Subcutaneous adipose tissue (tissue), 4 donors: ENCODE measurements around the gene TFF2. TPM values are rescaled to one million over a fixed set of nuclear protein-coding genes. Genes with fewer than 3 reads are reported as not detected.

Experiments
- total RNA-seq, 4 donors: library from RNA; depleted of rRNA; stranded (reverse); fragments of >200 nt; gene quantifications; one replicate each; pipeline ENCODE4 v1.1.0, GENCODE V29; 2016
- TF ChIP-seq, protein P1 (sequence below): fragments of 450-650 bp; IDR thresholded peaks from one replicate; pipeline ENCODE4 v1.5.1; 2016; ENCODE audit warnings: low read depth, mild to moderate bottlenecking, control low read depth, antibody characterized with exemption, moderate library complexity

The TFF2 gene
- total RNA-seq, 4 donors from 2014 or later = not detected

DNA sequence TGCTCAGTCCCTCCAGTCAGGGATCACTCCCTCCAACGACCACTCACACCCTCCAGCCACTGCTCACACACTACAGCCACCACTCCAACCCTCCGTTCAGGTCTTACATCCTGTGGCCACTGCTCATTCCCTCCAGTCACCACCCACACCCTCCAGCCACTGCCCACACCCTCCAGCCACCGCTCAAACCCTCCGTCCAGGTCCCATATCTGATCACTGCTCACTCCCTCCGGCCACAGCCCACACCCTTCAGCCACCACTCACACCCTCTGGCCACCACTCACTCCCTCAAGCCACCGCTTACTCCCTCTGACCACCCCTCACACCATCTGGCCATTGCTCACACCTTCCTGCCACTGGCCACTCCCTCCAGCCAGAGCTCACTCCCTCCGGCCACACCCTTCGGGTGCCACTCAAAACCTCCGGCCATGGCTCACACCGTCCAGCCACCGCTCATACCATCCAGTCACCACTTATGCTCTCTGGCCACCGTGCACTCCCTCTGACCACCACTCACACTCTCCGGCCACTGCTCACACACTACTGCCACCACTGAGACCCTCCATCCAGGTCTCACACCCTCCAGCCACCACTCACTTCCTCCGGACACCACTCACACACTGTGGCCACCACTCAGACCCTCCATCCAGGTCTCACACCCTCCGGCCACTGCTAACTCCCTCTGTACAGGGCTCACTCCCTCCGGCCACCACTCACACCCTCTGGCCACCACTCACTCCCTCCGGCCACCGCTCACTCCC, 20.3 kb upstream of the TFF2 start:
- TF ChIP-seq, protein P1, sequence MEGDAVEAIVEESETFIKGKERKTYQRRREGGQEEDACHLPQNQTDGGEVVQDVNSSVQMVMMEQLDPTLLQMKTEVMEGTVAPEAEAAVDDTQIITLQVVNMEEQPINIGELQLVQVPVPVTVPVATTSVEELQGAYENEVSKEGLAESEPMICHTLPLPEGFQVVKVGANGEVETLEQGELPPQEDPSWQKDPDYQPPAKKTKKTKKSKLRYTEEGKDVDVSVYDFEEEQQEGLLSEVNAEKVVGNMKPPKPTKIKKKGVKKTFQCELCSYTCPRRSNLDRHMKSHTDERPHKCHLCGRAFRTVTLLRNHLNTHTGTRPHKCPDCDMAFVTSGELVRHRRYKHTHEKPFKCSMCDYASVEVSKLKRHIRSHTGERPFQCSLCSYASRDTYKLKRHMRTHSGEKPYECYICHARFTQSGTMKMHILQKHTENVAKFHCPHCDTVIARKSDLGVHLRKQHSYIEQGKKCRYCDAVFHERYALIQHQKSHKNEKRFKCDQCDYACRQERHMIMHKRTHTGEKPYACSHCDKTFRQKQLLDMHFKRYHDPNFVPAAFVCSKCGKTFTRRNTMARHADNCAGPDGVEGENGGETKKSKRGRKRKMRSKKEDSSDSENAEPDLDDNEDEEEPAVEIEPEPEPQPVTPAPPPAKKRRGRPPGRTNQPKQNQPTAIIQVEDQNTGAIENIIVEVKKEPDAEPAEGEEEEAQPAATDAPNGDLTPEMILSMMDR = no peak

DNA sequence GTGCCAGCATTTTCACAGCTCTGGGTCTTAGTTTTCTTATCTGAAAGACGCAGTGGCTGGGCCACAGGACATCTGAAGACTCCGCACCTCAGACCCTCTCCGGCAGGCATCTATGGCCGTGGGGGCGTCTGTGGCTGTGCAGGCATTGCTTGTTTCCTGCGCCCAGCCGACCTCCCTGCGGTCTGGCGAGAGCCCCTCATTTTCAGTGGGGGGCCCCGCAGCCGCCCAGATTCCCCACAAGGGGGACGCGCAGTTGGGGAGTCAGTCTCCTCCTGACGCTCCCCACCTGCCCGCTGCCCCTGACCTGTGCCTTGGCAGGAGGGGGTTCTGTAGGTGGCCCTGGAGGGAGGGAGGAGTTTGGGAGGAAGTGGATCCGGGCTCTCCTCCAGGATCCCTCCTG, 19.0 kb upstream of the TFF2 start:
- TF ChIP-seq, protein P1 = no peak

DNA sequence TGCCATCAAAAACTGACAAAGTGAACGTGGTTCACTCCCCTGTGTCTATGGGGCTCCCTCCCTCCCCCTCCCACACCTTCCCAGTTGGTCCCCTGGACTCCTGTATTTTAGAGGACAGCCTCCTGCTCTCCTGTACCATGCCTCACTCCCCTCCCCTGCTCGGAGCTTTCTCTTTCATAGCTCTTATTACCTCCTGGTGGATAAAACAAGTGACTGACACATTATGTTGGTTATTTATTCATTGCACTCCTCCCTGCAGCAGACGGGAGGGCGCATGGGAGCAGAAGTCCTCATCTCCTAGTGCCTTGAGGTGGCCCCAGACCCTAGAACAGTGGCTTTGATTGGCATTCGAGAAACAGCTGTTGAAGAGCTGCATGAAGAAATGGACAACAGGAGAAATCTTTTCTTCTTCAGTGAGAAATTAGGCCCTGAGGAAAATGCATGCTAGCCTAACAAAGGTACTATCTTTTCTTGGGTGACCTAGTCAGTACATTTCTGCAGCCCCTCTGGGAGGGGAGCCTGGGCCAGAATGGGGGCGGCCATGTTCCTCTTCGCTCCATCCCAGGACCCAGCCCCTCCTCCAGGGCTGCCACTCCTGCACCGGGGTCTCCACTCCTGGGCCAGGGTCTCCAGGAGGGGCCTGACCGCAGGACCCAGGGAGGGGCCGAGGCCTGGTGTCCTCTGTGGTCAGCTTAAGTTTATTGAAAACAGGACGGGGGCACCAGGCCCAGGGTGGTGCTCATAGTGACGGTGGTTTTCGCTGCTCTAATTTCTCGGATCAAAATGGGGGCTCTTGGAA, 16.8 kb upstream of the TFF2 start:
- TF ChIP-seq, protein P1 = no peak

DNA sequence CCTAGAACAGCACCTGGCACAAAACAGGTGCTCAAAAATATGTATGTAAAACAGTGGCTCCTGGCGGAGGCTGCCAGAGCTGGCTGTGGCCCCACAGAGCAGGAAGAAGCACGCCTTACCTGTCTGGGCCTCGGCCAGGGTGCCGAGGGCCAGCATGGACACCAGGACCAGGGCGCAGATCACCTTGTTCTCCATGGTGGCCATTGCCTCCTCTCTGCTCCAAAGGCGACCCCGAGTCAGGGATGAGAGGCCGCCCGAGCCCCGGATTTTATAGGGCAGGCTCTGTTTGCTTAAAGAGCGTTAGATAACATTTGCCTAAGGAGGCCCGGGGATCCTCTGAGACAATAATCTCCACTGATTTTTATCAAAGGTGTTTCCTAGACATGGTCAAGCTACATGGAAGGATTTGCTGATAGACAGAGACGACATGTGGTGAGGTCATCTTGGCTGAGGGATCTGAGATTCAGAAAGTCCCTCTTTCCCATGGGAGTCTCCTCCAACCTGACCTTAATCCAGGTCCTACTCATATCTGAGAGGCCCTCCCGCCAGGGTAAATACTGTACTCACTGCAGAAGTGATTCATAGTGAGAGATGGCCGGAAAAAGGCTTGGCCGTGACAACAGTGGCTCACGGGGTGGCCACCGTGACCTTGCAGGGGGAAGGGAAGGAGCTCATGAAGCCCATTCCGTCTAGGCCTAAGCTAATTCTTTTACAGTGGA, 15.7 kb upstream of the TFF2 start, which contains the start of gene TFF1:
TSS of gene TFF1 (minus strand) at position 244 of the 719 bp plus-strand sequence. CDS start at position 204, 40 bp downstream.
- TF ChIP-seq, protein P1 = no peak

DNA sequence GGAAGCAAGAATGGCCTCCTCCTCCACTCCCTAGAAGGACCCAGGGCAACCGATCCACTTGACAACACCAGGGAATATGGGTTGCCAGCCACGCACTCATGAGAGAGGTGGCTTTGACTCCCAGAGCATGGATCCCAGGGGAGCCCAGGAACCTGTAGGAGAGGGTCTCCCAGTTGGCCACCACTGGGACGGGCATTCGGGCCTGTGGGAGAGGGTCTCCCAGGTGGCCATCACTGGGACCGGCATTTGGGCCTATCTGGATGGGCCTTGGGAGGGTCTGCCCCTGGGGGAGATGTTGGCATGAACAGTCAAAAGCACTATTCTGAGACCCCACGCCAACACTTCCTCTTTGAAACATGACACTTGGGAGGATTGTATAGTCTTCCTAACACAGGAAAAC, 15.0 kb upstream of the TFF2 start:
- TF ChIP-seq, protein P1 = no peak

DNA sequence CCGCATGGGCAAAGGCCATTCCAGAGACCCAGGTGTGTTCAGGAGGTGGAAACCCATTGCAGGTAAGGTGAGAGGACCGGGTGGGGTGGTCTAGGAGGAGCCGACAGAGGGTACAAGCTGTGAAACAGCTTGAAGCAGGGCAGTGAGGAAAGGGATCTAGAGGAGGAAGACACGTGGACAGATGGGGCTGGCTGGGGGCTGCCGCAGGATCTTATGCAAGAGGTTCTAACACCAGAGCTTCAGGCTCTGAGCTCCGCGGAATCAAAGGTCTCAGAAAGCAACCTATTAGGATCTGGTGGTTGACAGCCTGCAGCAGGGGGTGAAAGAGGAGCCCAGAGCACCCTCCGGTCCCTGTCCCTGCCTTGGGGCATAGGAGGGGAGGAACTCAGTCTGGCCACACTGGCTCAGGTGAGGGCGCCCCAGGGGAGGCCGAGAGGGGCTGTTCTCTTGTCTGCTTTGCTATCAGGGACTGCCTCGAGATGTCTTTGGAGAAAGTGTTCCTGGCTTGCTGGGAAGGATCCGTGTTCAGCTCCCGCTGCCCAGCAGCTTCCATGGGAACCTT, 13.6 kb upstream of the TFF2 start:
- TF ChIP-seq, protein P1 = no peak

DNA sequence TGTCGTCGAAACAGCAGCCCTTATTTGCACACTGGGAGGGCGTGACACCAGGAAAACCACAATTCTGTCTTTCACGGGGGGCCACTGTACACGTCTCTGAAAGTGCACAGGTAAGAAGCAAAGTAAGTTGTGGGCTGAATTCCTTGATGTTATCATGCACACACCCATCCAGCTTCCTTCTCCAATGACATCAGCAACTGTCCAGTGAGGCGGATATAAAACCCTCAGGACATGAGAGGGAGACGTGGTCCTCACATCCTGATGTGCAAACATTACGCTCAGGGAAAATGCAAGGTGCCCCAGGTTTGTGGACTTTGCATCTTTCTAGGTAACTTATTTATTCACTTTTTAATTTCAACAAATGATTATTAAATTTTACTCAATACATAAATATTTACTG, 12.5 kb upstream of the TFF2 start:
- TF ChIP-seq, protein P1 = no peak
